Nephron (organoid): ENCODE results near the gene RNF212.

ENCODE experiments used
- H3K27ac Mint-ChIP-seq, 3 experiments: 2 replicates each; pipeline ENCODE4 v1.8.0; 2020; ENCODE audit warnings: mixed read lengths in 3 of 3, mild to moderate bottlenecking in 2 of 3, moderate library complexity in 1 of 3
- H3K27me3 Mint-ChIP-seq: 2 replicates; pipeline ENCODE4 v1.8.0; 2021; ENCODE audit warnings: low read depth, mild to moderate bottlenecking, moderate library complexity, mixed read lengths
- H3K36me3 Mint-ChIP-seq: 2 replicates; pipeline ENCODE4 v1.8.0; 2020; ENCODE audit warnings: low read depth, mixed read lengths
- H3K4me1 Mint-ChIP-seq: 2 replicates; pipeline ENCODE4 v1.8.0; 2020; ENCODE audit warnings: mixed read lengths
- H3K4me3 Mint-ChIP-seq, 3 experiments: 2 replicates each; pipeline ENCODE4 v1.8.0; 2020; ENCODE audit warnings: mild to moderate bottlenecking in 3 of 3, mixed read lengths in 3 of 3, moderate library complexity in 2 of 3
- H3K9me3 Mint-ChIP-seq: 2 replicates; pipeline ENCODE4 v1.8.0; 2020; ENCODE audit warnings: mixed read lengths
- CTCF ChIP-seq, 3 experiments: fragments of 200-600 bp; sonication (generic); IDR thresholded peaks; one replicate each; pipeline ENCODE4 v1.5.0; 2021; ENCODE audit warnings: antibody characterized with exemption in 3 of 3; ENCODE audit not compliant: unreplicated experiment in 3 of 3

RNF212 gene

DNA sequence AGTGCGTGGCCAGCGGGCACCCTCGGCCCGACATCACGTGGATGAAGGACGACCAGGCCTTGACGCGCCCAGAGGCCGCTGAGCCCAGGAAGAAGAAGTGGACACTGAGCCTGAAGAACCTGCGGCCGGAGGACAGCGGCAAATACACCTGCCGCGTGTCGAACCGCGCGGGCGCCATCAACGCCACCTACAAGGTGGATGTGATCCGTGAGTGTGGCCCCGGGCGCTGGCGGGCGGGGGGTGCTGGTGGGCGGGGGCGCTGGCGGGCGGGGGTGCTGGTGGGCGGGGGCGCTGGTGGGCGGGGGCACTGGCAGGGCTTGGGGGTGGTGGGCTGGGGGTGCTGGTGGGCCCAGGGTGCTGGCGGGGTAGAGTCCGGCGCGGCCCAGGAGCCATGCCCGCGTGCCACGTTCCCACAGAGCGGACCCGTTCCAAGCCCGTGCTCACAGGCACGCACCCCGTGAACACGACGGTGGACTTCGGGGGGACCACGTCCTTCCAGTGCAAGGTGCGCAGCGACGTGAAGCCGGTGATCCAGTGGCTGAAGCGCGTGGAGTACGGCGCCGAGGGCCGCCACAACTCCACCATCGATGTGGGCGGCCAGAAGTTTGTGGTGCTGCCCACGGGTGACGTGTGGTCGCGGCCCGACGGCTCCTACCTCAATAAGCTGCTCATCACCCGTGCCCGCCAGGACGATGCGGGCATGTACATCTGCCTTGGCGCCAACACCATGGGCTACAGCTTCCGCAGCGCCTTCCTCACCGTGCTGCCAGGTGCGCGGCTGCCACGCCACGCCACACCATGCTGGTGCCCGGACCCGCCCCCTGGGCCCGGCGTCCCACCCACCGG lies 89.2 kb downstream of the RNF212 start:
- Mint-ChIP-seq H3K27ac (no peak overlapping the region), H3K36me3 (peaks cover 11% of the 10 kb centered on the region), H3K4me3 (no peak overlapping the region), H3K4me1 (peaks cover 33% of the 10 kb centered on the region), H3K9me3 (no peaks in the 10 kb centered on the region), H3K27me3 (no peaks in the 10 kb centered on the region)
- no peak for TF ChIP-seq CTCF (IDR thresholded peaks at IDR 0.05; ENCODE audit: unreplicated experiment in 3 of 3)

GRCh38 chr4:1023075-1023640 lies 90.2 kb downstream of the RNF212 start:
- peaks cover 41% of the 10 kb centered on the region for H3K4me1 Mint-ChIP-seq
- no peak overlapping the region for H3K4me3 Mint-ChIP-seq
- peaks cover 11% of the 10 kb centered on the region for H3K36me3 Mint-ChIP-seq
- no peak overlapping the region for H3K27ac Mint-ChIP-seq
- TF ChIP-seq CTCF (IDR thresholded peaks at IDR 0.05; ENCODE audit: unreplicated experiment in 3 of 3): no peak
- H3K27me3 Mint-ChIP-seq: no peaks in the 10 kb centered on the region
- H3K9me3 Mint-ChIP-seq: no peaks in the 10 kb centered on the region

GRCh38 chr4:1022739-1023066 lies 90.7 kb downstream of the RNF212 start:
- Mint-ChIP-seq H3K4me1 (peaks cover 42% of the 10 kb centered on the region), H3K27me3 (no peaks in the 10 kb centered on the region), H3K27ac (no peak overlapping the region), H3K36me3 (peaks cover 11% of the 10 kb centered on the region), H3K4me3 (no peak overlapping the region), H3K9me3 (no peaks in the 10 kb centered on the region)
- no peak for TF ChIP-seq CTCF (IDR thresholded peaks at IDR 0.05; ENCODE audit: unreplicated experiment in 3 of 3)

- no peak overlapping the region for H3K4me3 Mint-ChIP-seq
- no peak for TF ChIP-seq CTCF (IDR thresholded peaks at IDR 0.05; ENCODE audit: unreplicated experiment in 3 of 3)
- H3K27ac Mint-ChIP-seq: no peak overlapping the region
- no peaks in the 10 kb centered on the region for H3K9me3 Mint-ChIP-seq
- H3K4me1 Mint-ChIP-seq: peaks cover 43% of the 10 kb centered on the region
- no peaks in the 10 kb centered on the region for H3K27me3 Mint-ChIP-seq
- peaks cover 11% of the 10 kb centered on the region for H3K36me3 Mint-ChIP-seq
Observed at GRCh38 chr4:1022051-1022738, 91.2 kb downstream of the RNF212 start.
